B cell (primary cell): ENCODE measurements around the gene VCAM1. TPM values are rescaled to one million over a fixed set of nuclear protein-coding genes. Genes with fewer than 3 reads are reported as not detected.

ENCODE experiments used
- ATAC-seq: fragments of 200-7000 bp; cut with Tn5 transposase; one replicate; pipeline ENCODE4 v1.10.0; 2021; ENCODE audit warnings: low read depth, mild to moderate bottlenecking, moderate number of reproducible peaks, moderate library complexity
- CTCF ChIA-PET: fragments of 350-600 bp; sonication (Branson Sonifier 250); formaldehyde crosslinking; loops from one replicate; lab custom pipeline; 2021; ENCODE audit warnings: antibody characterized with exemption, inconsistent platforms; lab: Charles Lee
- POLR2A ChIA-PET: fragments of 350-600 bp; sonication (Branson Sonifier 250); formaldehyde crosslinking; loops from one replicate; lab custom pipeline; 2021; ENCODE audit warnings: antibody characterized with exemption; lab: Charles Lee
- DNase-seq: peaks from one replicate; pipeline ENCODE4 v3.0.0; 2013
- H2AFZ ChIP-seq: 2 replicates; pipeline ENCODE4 v1.6.1; 2012; ENCODE audit warnings: mild to moderate bottlenecking, low read depth, low read length; ENCODE audit not compliant: insufficient read depth, poor library complexity, severe bottlenecking
- H3K27ac ChIP-seq, 2 donors: 1 replicate in 1 of 2; 2 replicates in 1 of 2; pipeline ENCODE4 v1.5.1; 2012 to 2013; ENCODE audit warnings: low read length in 2 of 2, mild to moderate bottlenecking in 2 of 2, moderate library complexity in 1 of 2
- H3K27me3 ChIP-seq, 4 experiments: fragments of 200-600 bp in 1 of 4; sonication (generic) in 1 of 4; replicated peaks in 1 of 4; 1 replicate in 2 of 4; 2 replicates in 2 of 4; pipeline versions ENCODE4 v1.6.1 to v1.7.0; 2013 to 2016; ENCODE audit warnings: low read length in 3 of 4, mild to moderate bottlenecking in 2 of 4, mixed read lengths in 1 of 4, moderate library complexity in 1 of 4; ENCODE audit not compliant: insufficient read depth in 4 of 4, control insufficient read depth in 3 of 4; ENCODE audit errors: control extremely low read depth in 1 of 4
- H3K36me3 ChIP-seq, 2 experiments: replicated peaks in 1 of 2; 1 replicate in 1 of 2; 2 replicates in 1 of 2; pipeline versions ENCODE4 v1.6.1 to v1.7.1; 2013; ENCODE audit warnings: low read length in 1 of 2; ENCODE audit not compliant: insufficient read depth in 2 of 2, control insufficient read depth in 1 of 2; ENCODE audit errors: control extremely low read depth in 1 of 2, extremely low read depth in 1 of 2
- H3K4me1 ChIP-seq, 2 donors: fragments of 200-600 bp in 1 of 2; sonication (generic) in 1 of 2; 1 replicate in 1 of 2; 2 replicates in 1 of 2; pipeline versions ENCODE4 v1.5.1 to v1.6.1; 2013 to 2017; ENCODE audit warnings: low read length in 2 of 2; ENCODE audit not compliant: control insufficient read depth in 2 of 2, insufficient read depth in 2 of 2
- H3K4me2 ChIP-seq: replicated peaks from 2 replicates; pipeline ENCODE3; 2012; ENCODE audit warnings: mild to moderate bottlenecking, low read depth, low read length; ENCODE audit not compliant: poor library complexity, severe bottlenecking
- H3K4me3 ChIP-seq, 5 experiments: fragments of 200-600 bp in 1 of 5; sonication (generic) in 1 of 5; 1 replicate in 3 of 5; 2 replicates in 2 of 5; pipeline versions ENCODE4 v1.5.1 to v1.7.0; 2011 to 2016; ENCODE audit warnings: low read length in 4 of 5, mild to moderate bottlenecking in 4 of 5, low read depth in 2 of 5, control low read depth in 1 of 5, moderate library complexity in 1 of 5; ENCODE audit not compliant: insufficient read depth in 1 of 5; ENCODE audit errors: control extremely low read depth in 1 of 5, extremely low read depth in 1 of 5
- H3K79me2 ChIP-seq: fragments of 200-600 bp; sonication (generic); one replicate; pipeline ENCODE4 v1.6.0; 2016; ENCODE audit warnings: low read length; ENCODE audit not compliant: control insufficient read depth, insufficient read depth
- H3K9ac ChIP-seq: fragments of 200-600 bp; sonication (generic); 2 replicates; pipeline ENCODE4 v1.6.1; 2017; ENCODE audit warnings: mild to moderate bottlenecking, low read length, moderate library complexity
- H3K9me3 ChIP-seq, 3 donors: one replicate each; pipeline versions ENCODE4 v1.6.1 to v1.7.1; 2013; ENCODE audit warnings: low read length in 2 of 3; ENCODE audit not compliant: control insufficient read depth in 2 of 3, insufficient read depth in 1 of 3; ENCODE audit errors: control extremely low read depth in 1 of 3
- H4K20me1 ChIP-seq: 2 replicates; pipeline ENCODE4 v1.6.0; 2012; ENCODE audit warnings: mild to moderate bottlenecking, low read length; ENCODE audit not compliant: insufficient read depth, control insufficient read depth, poor library complexity, severe bottlenecking
- H3K27ac Mint-ChIP-seq: one replicate; pipeline ENCODE4 v1.8.0; 2021; ENCODE audit warnings: mixed read lengths
- H3K27me3 Mint-ChIP-seq: one replicate; pipeline ENCODE4 v1.8.0; 2021; ENCODE audit warnings: mixed read lengths
- H3K4me1 Mint-ChIP-seq: one replicate; pipeline ENCODE4 v1.8.0; 2021; ENCODE audit warnings: mixed read lengths
- H3K4me3 Mint-ChIP-seq: one replicate; pipeline ENCODE4 v1.8.0; 2021; ENCODE audit warnings: mixed read lengths
- H3K9me3 Mint-ChIP-seq: one replicate; pipeline ENCODE4 v1.8.0; 2022; ENCODE audit warnings: mixed read lengths; ENCODE audit not compliant: insufficient read depth
- EZH2 ChIP-seq: IDR thresholded peaks from 2 replicates; pipeline ENCODE4 v1.6.1; 2012; ENCODE audit warnings: borderline replicate concordance, low read depth, mild to moderate bottlenecking, moderate library complexity, low read length; ENCODE audit not compliant: insufficient read depth, poor library complexity, severe bottlenecking
- WGBS: methylation state at CpG from one replicate; pipeline ENCODE4 v1.1.5; 2013; ENCODE audit warnings: missing lambda C conversion rate; ENCODE audit not compliant: insufficient coverage; 5-methylcytosine and 5-hydroxymethylcytosine counted together
- intact Hi-C: fragments of 100-400 bp; cut with micrococcal nuclease; formaldehyde crosslinking; loops from one replicate; pipeline ENCODE4 v1.10.0; 2022
- polyA plus RNA-seq: library from polyadenylated mRNA; depleted of rRNA; stranded (reverse); fragments of >200 nt; gene quantifications from 2 replicates; pipeline ENCODE4 v1.2.3, GENCODE V29; 2012
- total RNA-seq, 2 donors: library from RNA; stranded (reverse); fragments of 120-200 nt in 1 of 2; gene quantifications; 1 replicate in 1 of 2; 2 replicates in 1 of 2; pipeline versions ENCODE4 v1.2.3 to v1.2.4, GENCODE V29; 2013 to 2022
- TF ChIP-seq, protein P1 (sequence below): fragments of 200-600 bp; IDR thresholded peaks from one replicate; pipeline ENCODE4 v1.8.0; 2022; ENCODE audit warnings: antibody characterized with exemption, mild to moderate bottlenecking

The VCAM1 gene
- total and polyA plus RNA-seq, 2 donors (not counting 1 experiment from before 2014, with no cell fraction given): not detected

DNA sequence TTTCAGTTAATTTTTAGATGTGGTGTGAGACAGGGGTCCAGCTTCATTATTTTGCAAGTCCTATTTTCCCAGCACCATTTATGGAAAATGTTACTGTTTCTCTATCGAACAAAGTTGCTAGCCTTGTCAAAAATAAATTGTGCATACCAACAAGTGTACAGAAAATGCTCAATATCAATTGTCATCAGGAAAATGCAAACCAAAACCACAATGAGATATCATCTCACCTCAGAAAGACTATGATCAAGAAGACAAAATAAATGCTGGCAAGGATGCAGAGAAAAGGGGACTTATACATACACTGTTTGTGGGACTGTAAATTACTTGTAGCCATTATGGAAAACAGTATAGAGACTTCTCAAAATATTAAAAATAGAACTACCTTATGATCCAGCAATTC is 54.8 kb downstream of the VCAM1 start:
- no CpG with 5 or more reads among the region's 1 CpG for WGBS
- Histone ChIP-seq H3K9ac (no peak overlapping the region), H3K27ac (no peak overlapping the region), H4K20me1 (no peaks in the 10 kb centered on the region), H2AFZ (no peak overlapping the region), H3K27me3 (no peaks in the 10 kb centered on the region), H3K9me3 (no peaks in the 10 kb centered on the region), H3K4me2 (no peak overlapping the region), H3K79me2 (no peaks in the 10 kb centered on the region), H3K4me1 (no peaks in the 10 kb centered on the region), H3K36me3 (no peaks in the 10 kb centered on the region), H3K4me3 (no peak overlapping the region)
- intact Hi-C loops: no loop called here
- Mint-ChIP-seq H3K9me3 (no peaks in the 10 kb centered on the region), H3K4me1 (no peaks in the 10 kb centered on the region), H3K27me3 (peaks cover 3% of the 10 kb centered on the region), H3K4me3 (no peak overlapping the region), H3K27ac (no peak overlapping the region)
- no peak for TF ChIP-seq EZH2
- CTCF ChIA-PET: no interaction called here
- no peak for ATAC-seq
- POLR2A ChIA-PET: no interaction called here
- no peak for DNase-seq

DNA sequence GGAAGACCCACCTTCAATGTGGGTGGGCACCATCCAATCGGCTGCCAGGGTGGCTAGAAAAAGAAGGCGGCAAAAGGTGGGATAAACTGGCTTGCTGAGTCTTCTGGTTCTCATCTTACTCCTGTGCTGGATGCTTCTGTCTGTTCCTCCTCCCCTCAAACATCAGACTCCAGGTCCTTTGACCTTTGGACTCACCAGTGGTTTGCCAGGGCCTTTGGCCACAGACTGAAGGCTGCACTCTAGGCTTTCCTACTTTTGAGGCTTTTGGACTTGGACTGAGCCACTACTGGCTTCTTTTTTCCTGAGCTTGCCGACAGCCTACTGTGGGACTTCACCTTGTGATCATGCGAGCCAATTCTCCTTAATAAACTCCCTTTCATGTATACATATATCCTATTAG is 55.9 kb downstream of the VCAM1 start:
- Mint-ChIP-seq H3K9me3 (no peaks in the 10 kb centered on the region), H3K27ac (no peak overlapping the region), H3K4me1 (no peaks in the 10 kb centered on the region), H3K4me3 (no peak overlapping the region), H3K27me3 (peaks cover 3% of the 10 kb centered on the region)
- Histone ChIP-seq H3K9me3 (peaks cover 0 to 4% (median 0%) of the 10 kb centered on the region in 3 donors), H3K4me1 (no peaks in the 10 kb centered on the region), H3K4me3 (no peak overlapping the region), H3K27me3 (no peaks in the 10 kb centered on the region), H4K20me1 (no peaks in the 10 kb centered on the region), H3K36me3 (no peaks in the 10 kb centered on the region), H3K79me2 (no peaks in the 10 kb centered on the region), H2AFZ (no peak overlapping the region), H3K27ac (no peak overlapping the region), H3K4me2 (no peak overlapping the region), H3K9ac (no peak overlapping the region)
- intact Hi-C loops: no loop called here
- DNase-seq (no peak), ATAC-seq (no peak)
- CTCF ChIA-PET: no interaction called here
- POLR2A ChIA-PET: no interaction called here
- WGBS: 93% methylated on average over 2 of the region's 4 CpGs
- no peak for TF ChIP-seq EZH2
- TF ChIP-seq, protein P1, sequence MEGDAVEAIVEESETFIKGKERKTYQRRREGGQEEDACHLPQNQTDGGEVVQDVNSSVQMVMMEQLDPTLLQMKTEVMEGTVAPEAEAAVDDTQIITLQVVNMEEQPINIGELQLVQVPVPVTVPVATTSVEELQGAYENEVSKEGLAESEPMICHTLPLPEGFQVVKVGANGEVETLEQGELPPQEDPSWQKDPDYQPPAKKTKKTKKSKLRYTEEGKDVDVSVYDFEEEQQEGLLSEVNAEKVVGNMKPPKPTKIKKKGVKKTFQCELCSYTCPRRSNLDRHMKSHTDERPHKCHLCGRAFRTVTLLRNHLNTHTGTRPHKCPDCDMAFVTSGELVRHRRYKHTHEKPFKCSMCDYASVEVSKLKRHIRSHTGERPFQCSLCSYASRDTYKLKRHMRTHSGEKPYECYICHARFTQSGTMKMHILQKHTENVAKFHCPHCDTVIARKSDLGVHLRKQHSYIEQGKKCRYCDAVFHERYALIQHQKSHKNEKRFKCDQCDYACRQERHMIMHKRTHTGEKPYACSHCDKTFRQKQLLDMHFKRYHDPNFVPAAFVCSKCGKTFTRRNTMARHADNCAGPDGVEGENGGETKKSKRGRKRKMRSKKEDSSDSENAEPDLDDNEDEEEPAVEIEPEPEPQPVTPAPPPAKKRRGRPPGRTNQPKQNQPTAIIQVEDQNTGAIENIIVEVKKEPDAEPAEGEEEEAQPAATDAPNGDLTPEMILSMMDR: no peak
